Esophagus squamous epithelium (tissue), 5 donors: ENCODE data around the gene SPOCD1. TPM values are rescaled to one million over a fixed set of nuclear protein-coding genes. Genes with fewer than 3 reads are reported as not detected.
"Not testable (repeated sequence)": the region's sequence is repeated elsewhere in the genome, so short reads cannot be mapped to it uniquely, and the experiment has no call there.

ENCODE experiments used
- DNase-seq: peaks from one replicate; lab custom pipeline; 2025; lab: John Stamatoyannopoulos, UW
- H3K27ac ChIP-seq, 4 donors: fragments of 200-600 bp; sonication (generic); one replicate each; pipeline ENCODE4 v1.5.1; 2016 to 2019; ENCODE audit warnings: mild to moderate bottlenecking in 1 of 4
- H3K27me3 ChIP-seq, 4 donors: fragments of 200-600 bp; sonication (generic); 1 replicate in 3 of 4; 2 replicates in 1 of 4; pipeline versions ENCODE4 v1.5.1 to v1.6.0; 2017 to 2021; ENCODE audit warnings: antibody characterized with exemption in 1 of 4
- H3K36me3 ChIP-seq, 3 donors: fragments of 200-600 bp; sonication (generic); one replicate each; pipeline ENCODE4 v1.5.1; 2016 to 2019
- H3K4me1 ChIP-seq, 3 donors: fragments of 200-600 bp; sonication (generic); one replicate each; pipeline ENCODE4 v1.5.1; 2017 to 2019
- H3K4me3 ChIP-seq, 4 donors: fragments of 200-600 bp; sonication (generic); 1 replicate in 3 of 4; 2 replicates in 1 of 4; pipeline ENCODE4 v1.5.1; 2016 to 2019; ENCODE audit warnings: mild to moderate bottlenecking in 2 of 4, moderate library complexity in 1 of 4
- H3K9me3 ChIP-seq, 3 donors: fragments of 200-600 bp; sonication (generic); one replicate each; pipeline ENCODE4 v1.5.1; 2016 to 2019
- POLR2A ChIP-seq, 4 donors: fragments of 450-650 bp; IDR thresholded peaks; one replicate each; pipeline ENCODE4 v1.6.1; 2017; ENCODE audit warnings: antibody characterized with exemption in 4 of 4, mild to moderate bottlenecking in 4 of 4, moderate library complexity in 3 of 4
- WGBS, 2 donors: methylation state at CpG; one replicate each; pipeline ENCODE4 v1.1.5; 2018; 5-methylcytosine and 5-hydroxymethylcytosine counted together
- intact Hi-C: fragments of 100-400 bp; cut with DNase I; formaldehyde crosslinking; loops from one replicate; pipeline ENCODE4 v1.15.0; 2022
- total RNA-seq, 4 donors: library from RNA; depleted of rRNA; stranded (reverse); fragments of >200 nt; gene quantifications; one replicate each; pipeline ENCODE4 v1.1.0, GENCODE V29; 2016
- TF ChIP-seq, protein P1 (sequence below), 6 experiments: fragments of 450-650 bp in 4 of 6; fragments of 200-600 bp in 2 of 6; sonication (generic) in 2 of 6; IDR thresholded peaks; one replicate each; pipeline ENCODE4 v1.5.1; 2016 to 2019; ENCODE audit warnings: antibody characterized with exemption in 6 of 6, mild to moderate bottlenecking in 4 of 6, moderate library complexity in 4 of 6
- donor health status: DM: yes; HTN: yes; CAD: no.

Gene SPOCD1
- total RNA-seq, 4 donors from 2014 or later, result 0.18 to 0.40 (median 0.38) TPM; not detected in 1

DNA sequence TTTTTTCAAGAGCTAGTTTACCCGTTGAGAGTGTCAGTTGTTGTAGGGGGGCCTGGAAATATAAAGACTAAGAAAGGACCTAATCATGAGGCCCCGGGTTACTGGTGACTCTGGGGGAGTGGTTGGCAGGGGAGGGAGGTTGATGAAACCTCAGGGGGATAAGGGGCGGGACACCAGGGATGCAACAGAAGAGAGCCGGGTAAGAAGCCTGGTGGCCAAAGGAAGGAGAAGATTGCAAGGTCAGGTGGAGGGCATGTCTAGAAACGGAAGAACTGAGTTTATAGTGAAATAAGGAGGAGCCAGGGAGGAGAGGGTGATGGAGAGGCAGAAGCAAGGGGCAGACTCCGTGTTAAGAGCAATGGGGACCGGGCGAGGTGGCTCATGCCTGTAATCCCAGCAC, 12.5 kb upstream of the SPOCD1 start:
- no peak overlapping the region for H3K27ac ChIP-seq
- no peaks in the 10 kb centered on the region for H3K9me3 ChIP-seq
- no peak overlapping the region for H3K4me3 ChIP-seq
- WGBS, 2 donors, result 66% methylated on average over 7 to 8 of the region's 8 CpGs
- TF ChIP-seq, protein P1, sequence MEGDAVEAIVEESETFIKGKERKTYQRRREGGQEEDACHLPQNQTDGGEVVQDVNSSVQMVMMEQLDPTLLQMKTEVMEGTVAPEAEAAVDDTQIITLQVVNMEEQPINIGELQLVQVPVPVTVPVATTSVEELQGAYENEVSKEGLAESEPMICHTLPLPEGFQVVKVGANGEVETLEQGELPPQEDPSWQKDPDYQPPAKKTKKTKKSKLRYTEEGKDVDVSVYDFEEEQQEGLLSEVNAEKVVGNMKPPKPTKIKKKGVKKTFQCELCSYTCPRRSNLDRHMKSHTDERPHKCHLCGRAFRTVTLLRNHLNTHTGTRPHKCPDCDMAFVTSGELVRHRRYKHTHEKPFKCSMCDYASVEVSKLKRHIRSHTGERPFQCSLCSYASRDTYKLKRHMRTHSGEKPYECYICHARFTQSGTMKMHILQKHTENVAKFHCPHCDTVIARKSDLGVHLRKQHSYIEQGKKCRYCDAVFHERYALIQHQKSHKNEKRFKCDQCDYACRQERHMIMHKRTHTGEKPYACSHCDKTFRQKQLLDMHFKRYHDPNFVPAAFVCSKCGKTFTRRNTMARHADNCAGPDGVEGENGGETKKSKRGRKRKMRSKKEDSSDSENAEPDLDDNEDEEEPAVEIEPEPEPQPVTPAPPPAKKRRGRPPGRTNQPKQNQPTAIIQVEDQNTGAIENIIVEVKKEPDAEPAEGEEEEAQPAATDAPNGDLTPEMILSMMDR (IDR thresholded peaks at IDR 0.05), result no peak
- TF ChIP-seq POLR2A (IDR thresholded peaks at IDR 0.05), result no peak
- no peak for DNase-seq
- intact Hi-C loops, result no loop called here
- no peaks in the 10 kb centered on the region for H3K4me1 ChIP-seq
- H3K36me3 ChIP-seq, result no peaks in the 10 kb centered on the region
- peaks cover 0 to 23% (median 0%) of the 10 kb centered on the region in 4 donors for H3K27me3 ChIP-seq

DNA sequence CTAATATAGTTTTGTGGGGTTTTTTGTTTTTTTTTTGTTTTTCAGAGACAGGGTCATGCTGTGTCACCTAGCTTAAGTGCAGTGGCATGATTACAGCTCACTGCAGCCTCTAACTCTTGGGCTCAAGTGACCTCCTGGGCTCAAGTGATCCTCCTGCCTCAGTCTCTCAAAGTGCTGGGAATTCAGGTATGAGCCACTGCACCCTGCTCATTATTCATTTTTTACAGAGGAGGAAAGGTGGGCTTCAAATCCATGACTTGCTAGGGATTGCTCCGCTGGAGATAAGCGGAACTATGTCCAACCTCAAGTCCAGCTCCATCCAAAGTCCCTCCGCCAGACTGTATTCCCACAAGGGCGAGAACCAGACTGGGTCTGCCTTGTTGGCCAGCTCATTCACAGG, 8.0 kb upstream of the SPOCD1 start:
- 95 to 98% methylated on average over 3 to 4 of the region's 4 CpGs for WGBS, 2 donors
- Histone ChIP-seq H3K4me1 (no peaks in the 10 kb centered on the region), H3K27ac (no peak overlapping the region), H3K9me3 (no peaks in the 10 kb centered on the region), H3K4me3 (no peak overlapping the region), H3K27me3 (peaks cover 0 to 1% (median 0%) of the 10 kb centered on the region in 4 donors), H3K36me3 (no peaks in the 10 kb centered on the region)
- no peak for DNase-seq
- TF ChIP-seq POLR2A (IDR thresholded peaks at IDR 0.05), result no peak
- TF ChIP-seq, protein P1 (IDR thresholded peaks at IDR 0.05), result no peak
- intact Hi-C loops, result no loop called here

DNA sequence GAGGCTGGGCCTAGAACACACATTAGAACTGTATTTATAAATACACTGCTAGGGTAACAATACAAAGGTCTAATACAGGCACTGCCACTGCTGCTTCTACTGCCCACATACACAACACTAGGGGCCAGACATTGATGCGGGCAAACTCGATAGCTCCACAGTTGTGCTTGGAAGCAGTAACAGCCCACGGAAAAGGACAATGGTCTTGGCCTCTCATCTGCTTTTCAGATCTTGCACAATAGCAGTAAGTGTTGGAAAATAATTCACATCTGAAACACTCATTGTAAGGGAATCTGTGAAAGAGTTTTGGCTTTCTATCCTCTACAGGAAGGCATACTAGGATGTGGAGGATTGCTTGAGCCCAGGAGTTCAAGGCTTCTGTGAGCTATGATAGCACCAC, 6.9 kb upstream of the SPOCD1 start:
- no peaks in the 10 kb centered on the region for H3K27me3 ChIP-seq
- no peak overlapping the region for H3K4me3 ChIP-seq
- TF ChIP-seq POLR2A (IDR thresholded peaks at IDR 0.05), result no peak
- TF ChIP-seq, protein P1 (IDR thresholded peaks at IDR 0.05), result no peak
- no peaks in the 10 kb centered on the region for H3K9me3 ChIP-seq
- no peak overlapping the region for H3K27ac ChIP-seq
- DNase-seq, result no peak
- no peaks in the 10 kb centered on the region for H3K36me3 ChIP-seq
- whole genome bisulfite sequencing, 2 donors, result 76 to 86% methylated on average over 3 of the region's 3 CpGs
- no peaks in the 10 kb centered on the region for H3K4me1 ChIP-seq
- intact Hi-C loops, result no loop called here

DNA sequence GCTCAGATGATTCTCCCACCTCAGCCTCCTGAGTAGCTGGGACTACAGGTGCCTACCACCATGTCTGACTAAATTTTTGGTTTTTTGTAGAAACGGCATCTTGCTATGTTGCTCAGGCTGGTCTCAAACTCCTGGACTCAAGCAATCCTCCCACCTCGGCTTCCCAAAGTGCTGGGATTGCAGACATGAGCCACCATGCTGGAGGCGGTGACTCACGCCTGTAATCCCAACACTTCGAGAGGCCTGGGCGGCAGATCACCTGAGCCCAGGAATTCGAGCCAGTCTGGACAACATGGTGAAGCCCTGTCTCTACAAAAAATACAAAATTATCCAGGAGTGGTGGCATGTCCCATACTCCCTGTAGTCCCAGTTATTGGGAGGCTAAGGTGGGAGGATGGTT, 4.4 kb upstream of the SPOCD1 start:
- H3K4me3 ChIP-seq, H3K27me3 ChIP-seq, H3K9me3 ChIP-seq, H3K36me3 ChIP-seq, H3K27ac ChIP-seq, H3K4me1 ChIP-seq, intact Hi-C loops, DNase-seq: not testable (repeated sequence)
- 84 to 100% methylated on average over 1 to 6 of the region's 7 CpGs for WGBS, 2 donors

DNA sequence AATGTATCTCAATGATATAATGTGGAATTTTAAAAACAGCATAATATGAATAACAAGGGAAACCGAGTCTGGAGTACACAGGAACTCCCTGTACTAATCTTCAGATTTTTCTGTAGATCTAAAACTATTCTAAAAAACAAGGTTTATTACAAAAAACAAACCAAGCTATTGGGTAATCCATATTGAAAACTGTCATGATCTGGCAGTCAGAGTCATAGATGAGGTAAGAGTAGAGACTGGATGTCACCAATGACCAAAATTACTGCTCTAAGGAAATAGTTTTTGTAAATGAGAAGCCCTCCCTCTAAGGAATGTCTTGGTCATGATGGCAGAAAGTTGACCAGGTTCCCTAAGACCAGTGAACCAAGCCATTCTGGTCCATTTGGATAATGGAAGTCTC, 2.4 kb upstream of the SPOCD1 start:
- Histone ChIP-seq H3K4me3 (no peak overlapping the region), H3K9me3 (no peaks in the 10 kb centered on the region), H3K27ac (no peak overlapping the region), H3K4me1 (peaks cover 0 to 16% (median 3%) of the 10 kb centered on the region in 3 donors), H3K27me3 (no peaks in the 10 kb centered on the region), H3K36me3 (no peaks in the 10 kb centered on the region)
- DNase-seq, result no peak
- TF ChIP-seq, protein P1 (IDR thresholded peaks at IDR 0.05), result no peak
- no peak for TF ChIP-seq POLR2A (IDR thresholded peaks at IDR 0.05)
- WGBS, 2 donors, result 92 to 96% methylated on average over 1 of the region's 1 CpG
- intact Hi-C loops, result loop anchor here (10.0 kb wide), 1 partner anchor 147 kb away; no protein-coding TSS in a partner anchor

DNA sequence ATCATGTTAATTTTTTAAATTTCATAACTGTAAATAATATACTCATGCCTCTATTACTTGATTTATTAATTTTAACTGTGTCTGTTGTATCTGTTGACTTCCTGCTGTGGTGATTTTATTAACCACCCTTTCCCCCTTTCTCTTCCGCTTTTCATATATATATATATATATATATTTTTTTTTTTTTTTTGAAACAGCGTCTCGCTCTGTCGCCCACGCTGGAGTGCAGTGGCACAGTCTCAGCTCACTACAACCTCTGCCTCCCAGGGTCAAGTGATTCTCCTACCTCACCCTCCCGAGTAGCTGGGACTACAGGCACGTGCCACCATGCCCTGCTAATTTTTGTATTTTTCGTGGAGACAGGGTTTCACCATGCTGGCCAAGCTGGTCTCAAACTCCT, 1.1 kb upstream of the SPOCD1 start:
- not testable (repeated sequence) for DNase-seq, H3K36me3 ChIP-seq, H3K9me3 ChIP-seq, H3K27me3 ChIP-seq, H3K4me3 ChIP-seq, H3K27ac ChIP-seq
- intact Hi-C loops, result loop anchor here (10.0 kb wide), 1 partner anchor 148 kb away; no protein-coding TSS in a partner anchor
- 59% methylated on average over 5 to 8 of the region's 8 CpGs for WGBS, 2 donors
- H3K4me1 ChIP-seq, result peaks cover 0 to 16% (median 3%) of the 10 kb centered on the region in 3 donors

DNA sequence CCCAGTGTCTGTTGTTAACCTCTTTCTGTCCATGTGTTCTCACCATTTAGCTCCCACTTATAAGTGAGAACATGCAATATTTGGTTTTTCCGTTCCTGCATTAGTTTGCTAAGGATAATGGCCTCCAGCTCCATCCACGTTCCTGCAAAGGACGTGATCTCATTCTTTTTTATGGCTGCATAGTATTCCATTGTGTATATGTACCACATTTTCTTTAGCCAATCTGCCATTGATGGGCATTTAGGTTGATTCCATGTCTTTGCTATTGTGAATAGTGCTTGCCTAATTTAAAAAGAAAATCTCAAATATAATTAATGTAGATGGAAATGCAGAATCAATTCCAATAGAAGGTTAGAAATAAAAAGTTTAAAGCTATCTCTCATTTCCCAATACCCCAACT, 679 bp upstream of the SPOCD1 start:
- peaks cover 0 to 16% (median 3%) of the 10 kb centered on the region in 3 donors for H3K4me1 ChIP-seq
- intact Hi-C loops, result loop anchor here (10.0 kb wide), 1 partner anchor 148 kb away; no protein-coding TSS in a partner anchor
- not testable (repeated sequence) for H3K9me3 ChIP-seq, DNase-seq, H3K4me3 ChIP-seq, H3K36me3 ChIP-seq, H3K27ac ChIP-seq, H3K27me3 ChIP-seq
- WGBS, 2 donors, result 85 to 93% methylated on average over 3 of the region's 3 CpGs
